Transverse colon (tissue), 4 donors: ENCODE results near the gene ZMYND19. TPM values are rescaled to one million over a fixed set of nuclear protein-coding genes. Genes with fewer than 3 reads are reported as not detected.
"Not testable (repeated sequence)": the region's sequence is repeated elsewhere in the genome, so short reads cannot be mapped to it uniquely, and the experiment has no call there.

Source experiments
- DNase-seq: peaks from one replicate; pipeline ENCODE4 v3.0.0-alpha.2; 2019
- H3K27ac ChIP-seq, 4 donors: fragments of 200-600 bp; sonication (generic); 2 replicates each; pipeline ENCODE4 v1.5.1; 2016 to 2018; ENCODE audit warnings: inconsistent platforms in 4 of 4
- H3K27me3 ChIP-seq: fragments of 200-600 bp; sonication (generic); 2 replicates; pipeline ENCODE4 v1.5.1; 2017; ENCODE audit warnings: inconsistent platforms
- H3K36me3 ChIP-seq, 4 donors: fragments of 200-600 bp; sonication (generic); 2 replicates each; pipeline ENCODE4 v1.5.1; 2017 to 2019; ENCODE audit warnings: inconsistent platforms in 4 of 4
- H3K4me1 ChIP-seq, 4 donors: fragments of 200-600 bp; sonication (generic); 2 replicates each; pipeline ENCODE4 v1.5.1; 2017 to 2020; ENCODE audit warnings: inconsistent platforms in 4 of 4
- H3K4me3 ChIP-seq, 4 donors: fragments of 200-600 bp; sonication (generic); 1 replicate in 1 of 4; 2 replicates in 3 of 4; pipeline versions ENCODE4 v1.5.1 to v1.6.1; 2017 to 2019; ENCODE audit warnings: inconsistent platforms in 4 of 4
- H3K9me3 ChIP-seq, 2 donors: fragments of 200-600 bp; sonication (generic); 2 replicates each; pipeline ENCODE4 v1.5.1; 2017 to 2019; ENCODE audit warnings: inconsistent platforms in 2 of 2
- CTCF ChIP-seq, 5 experiments: fragments of 200-600 bp in 3 of 5; fragments of 450-650 bp in 2 of 5; sonication (generic) in 3 of 5; IDR thresholded peaks; 1 replicate in 2 of 5; 2 replicates in 3 of 5; pipeline ENCODE4 v1.5.1; 2016 to 2017; ENCODE audit warnings: antibody characterized with exemption in 5 of 5, inconsistent platforms in 3 of 5, mild to moderate bottlenecking in 2 of 5, moderate library complexity in 1 of 5
- EP300 ChIP-seq: sonication (generic); formaldehyde crosslinking; IDR thresholded peaks from one replicate; pipeline ENCODE4 v1.6.1; 2017; ENCODE audit warnings: antibody characterized with exemption, low read depth
- POLR2A ChIP-seq: fragments of 450-650 bp; IDR thresholded peaks from one replicate; pipeline ENCODE4 v1.6.1; 2016; ENCODE audit warnings: antibody characterized with exemption, mild to moderate bottlenecking, moderate library complexity
- POLR2AphosphoS5 ChIP-seq, 3 donors: sonication (generic); formaldehyde crosslinking; IDR thresholded peaks; one replicate each; pipeline ENCODE4 v1.6.1; 2016; ENCODE audit warnings: antibody characterized with exemption in 3 of 3
- WGBS, 2 donors: methylation state at CpG; one replicate each; pipeline ENCODE4 v1.1.5; 2018; ENCODE audit warnings: low coverage in 1 of 2; 5-methylcytosine and 5-hydroxymethylcytosine counted together
- in situ Hi-C, 4 donors: fragments of 200-750 bp; cut with MboI; loops; one replicate each; pipeline versions ENCODE4 v1.15.0 to v1.15.1; 2017; ENCODE audit warnings: low sequenced_read_pairs in 3 of 4, low pct_ligation_motif_present in 1 of 4, low pct_unique_long_range_greater_than_20kb in 1 of 4
- intact Hi-C: fragments of 100-400 bp; cut with DNase I; formaldehyde crosslinking; loops from one replicate; pipeline ENCODE4 v1.15.1; 2023; ENCODE audit warnings: low total_unique reads
- total RNA-seq, 4 donors: library from RNA; depleted of rRNA; stranded (reverse); fragments of >200 nt; gene quantifications; one replicate each; pipeline ENCODE4 v1.1.0, GENCODE V29; 2016

The ZMYND19 gene
- total RNA-seq, 4 donors from 2014 or later: 6.7 to 11.5 (median 9.8) TPM

DNA sequence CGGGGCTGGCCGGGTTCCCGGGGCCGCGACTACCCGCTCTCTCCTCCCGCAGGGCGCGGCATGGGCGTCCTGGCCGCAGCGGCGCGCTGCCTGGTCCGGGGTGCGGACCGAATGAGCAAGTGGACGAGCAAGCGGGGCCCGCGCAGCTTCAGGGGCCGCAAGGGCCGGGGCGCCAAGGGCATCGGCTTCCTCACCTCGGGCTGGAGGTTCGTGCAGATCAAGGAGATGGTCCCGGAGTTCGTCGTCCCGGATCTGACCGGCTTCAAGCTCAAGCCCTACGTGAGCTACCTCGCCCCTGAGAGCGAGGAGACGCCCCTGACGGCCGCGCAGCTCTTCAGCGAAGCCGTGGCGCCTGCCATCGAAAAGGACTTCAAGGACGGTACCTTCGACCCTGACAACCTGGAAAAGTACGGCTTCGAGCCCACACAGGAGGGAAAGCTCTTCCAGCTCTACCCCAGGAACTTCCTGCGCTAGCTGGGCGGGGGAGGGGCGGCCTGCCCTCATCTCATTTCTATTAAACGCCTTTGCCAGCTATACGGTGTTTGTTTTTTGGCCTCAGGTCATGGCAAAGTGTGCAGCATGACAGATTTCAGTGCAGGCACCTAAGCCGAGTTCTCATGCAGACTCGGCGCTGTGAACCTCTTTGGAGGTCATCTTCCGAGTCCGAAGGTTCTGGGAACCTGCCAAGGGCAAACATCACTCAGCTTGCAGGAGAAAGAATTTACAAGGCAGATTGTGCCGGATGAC lies 38.1 kb downstream of the ZMYND19 start:
- no peak for TF ChIP-seq EP300
- TF ChIP-seq CTCF (IDR thresholded peaks at IDR 0.05): no peak
- TF ChIP-seq POLR2A: peak; percentile 31
- peaks cover 0 to 1% (median 0%) of the 10 kb centered on the region in 4 donors for H3K36me3 ChIP-seq
- no peaks in the 10 kb centered on the region for H3K27me3 ChIP-seq
- 24% methylated on average over 13 of the region's 58 CpGs; no CpG with 5 or more reads in 1 of the 2 donors for WGBS, 2 donors
- in situ Hi-C loops (no loop called here), intact Hi-C loops (no loop called here)
- H3K27ac ChIP-seq: peak overlapping the region; percentile 95 to 98 (median 98)
- peaks cover 16 to 43% (median 25%) of the 10 kb centered on the region in 4 donors for H3K4me1 ChIP-seq
- peak overlapping the region; percentile 74 to 96 (median 86) for H3K4me3 ChIP-seq
- H3K9me3 ChIP-seq: no peaks in the 10 kb centered on the region
- DNase-seq: peak; percentile 31

- 0% methylated on average over 54 of the region's 106 CpGs; no CpG with 5 or more reads in 1 of the 2 donors for WGBS, 2 donors
These were observed 38.9 kb downstream of the ZMYND19 start, which contains the start of gene MRPL41 for GRCh38 chr9:137551264-137552021. TSS of gene MRPL41 (plus strand) at chr9:137551879. CDS start at chr9:137552082, 203 bp downstream.

DNA sequence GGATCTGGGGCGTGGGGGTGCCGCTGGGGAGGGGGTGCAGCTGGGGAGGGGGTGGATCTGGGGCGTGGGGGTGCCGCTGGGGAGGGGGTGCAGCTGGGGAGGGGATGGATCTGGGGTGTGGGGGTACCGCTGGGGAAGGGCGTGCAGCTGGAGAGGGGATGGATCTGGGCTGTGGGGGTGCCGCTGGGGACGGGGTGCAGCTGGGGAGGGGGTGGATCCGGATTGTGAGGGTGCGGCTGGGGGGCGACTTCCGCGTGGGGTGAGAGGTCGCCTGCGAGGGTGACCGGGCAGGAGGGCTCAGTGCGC lies 39.4 kb downstream of the ZMYND19 start:
- H3K36me3 ChIP-seq, H3K27me3 ChIP-seq, in situ Hi-C loops, H3K9me3 ChIP-seq, intact Hi-C loops, DNase-seq: not testable (repeated sequence)
- WGBS, 2 donors: 0% methylated on average over 13 of the region's 17 CpGs; no CpG with 5 or more reads in 1 of the 2 donors
- H3K4me3 ChIP-seq: peak overlapping the region; percentile 40 to 96 (median 66)
- peak overlapping the region; percentile 91 to 98 (median 95) for H3K27ac ChIP-seq
- peaks cover 12 to 33% (median 25%) of the 10 kb centered on the region in 4 donors for H3K4me1 ChIP-seq

More at GRCh38 chr9:137551264-137552021, 38.9 kb downstream of the ZMYND19 start, which contains the start of gene MRPL41:
- Histone ChIP-seq H3K27ac (peak within 1 kb of the TSS; percentile 95 to 98 (median 98)), H3K9me3 (no peaks in the 10 kb centered on the region), H3K36me3 (no peaks in the 10 kb centered on the region), H3K27me3 (no peaks in the 10 kb centered on the region), H3K4me3 (peak within 1 kb of the TSS; percentile 74 to 96 (median 86)), H3K4me1 (peaks cover 14 to 38% (median 25%) of the 10 kb centered on the region in 4 donors)
- in situ Hi-C loops: no loop called here
- TF ChIP-seq POLR2A: peak; percentile 82
- peak; percentile 36 to 71 (median 56) for TF ChIP-seq CTCF (IDR thresholded peaks at IDR 0.05)
- TF ChIP-seq POLR2AphosphoS5 (IDR thresholded peaks at IDR 0.05): peak; percentile 91 to 96 (median 95)
- no peak for TF ChIP-seq EP300
- intact Hi-C loops: no loop called here
- DNase-seq: peak; percentile 95

DNA sequence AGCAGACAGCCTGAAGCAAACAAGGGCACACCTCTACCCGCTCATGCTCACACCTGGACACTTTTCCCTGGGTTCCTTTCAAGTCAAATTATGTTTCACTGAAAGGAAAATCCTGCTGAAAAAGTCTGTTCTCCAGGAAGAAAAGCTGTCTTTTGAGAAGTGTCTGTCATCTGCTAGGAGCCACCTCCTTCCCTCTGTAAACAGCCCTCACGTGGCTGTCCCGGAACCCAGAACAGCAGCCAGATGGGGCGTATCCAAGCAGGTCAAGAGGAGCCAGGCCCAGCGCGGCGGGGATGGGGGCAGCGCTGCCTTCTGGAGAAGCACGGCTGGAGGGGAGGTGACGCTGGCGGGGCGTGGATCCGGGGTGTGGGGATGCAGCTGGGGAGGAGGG lies 40.1 kb downstream of the ZMYND19 start, which contains the start of gene PNPLA7:
PNPLA7 (minus strand) TSS at position 172 of the 391 bp plus-strand sequence. CDS start 205 bp downstream, outside the sequence.
- intact Hi-C loops (no loop called here), in situ Hi-C loops (no loop called here)
- TF ChIP-seq CTCF (IDR thresholded peaks at IDR 0.05) (no peak), EP300 (no peak), POLR2A (peak; percentile 76), POLR2AphosphoS5 (IDR thresholded peaks at IDR 0.05) (peak; percentile 82 to 90 (median 88))
- H3K27ac ChIP-seq: peak within 1 kb of the TSS; percentile 91 to 98 (median 95)
- peak; percentile 92 for DNase-seq
- no peaks in the 10 kb centered on the region for H3K27me3 ChIP-seq
- no peaks in the 10 kb centered on the region for H3K36me3 ChIP-seq
- H3K4me1 ChIP-seq: peaks cover 12 to 27% (median 23%) of the 10 kb centered on the region in 4 donors
- H3K9me3 ChIP-seq: no peaks in the 10 kb centered on the region
- WGBS, 2 donors: 0 to 7% methylated on average over 3 to 5 of the region's 13 CpGs
- H3K4me3 ChIP-seq: peak within 1 kb of the TSS; percentile 40 to 96 (median 66)
